BLaER1 treated with 17β-estradiol and CSF1 and Interleukin-3, amounts not matched to agents 10 nM and 100 nM (cell line): ENCODE measurements around the gene PLEKHM3.

ENCODE experiments used
- H3K27ac ChIP-seq, 11 experiments: shearing (Covaris generic); formaldehyde crosslinking; 2 replicates each; pipeline ENCODE4 v1.8.1; 2022
- H3K27me3 ChIP-seq, 11 experiments: shearing (Covaris generic); formaldehyde crosslinking; 2 replicates each; pipeline ENCODE4 v1.8.1; 2022
- H3K36me3 ChIP-seq, 11 experiments: shearing (Covaris generic); formaldehyde crosslinking; 2 replicates each; pipeline ENCODE4 v1.8.1; 2022
- H3K4me1 ChIP-seq, 10 experiments: shearing (Covaris generic); formaldehyde crosslinking; 2 replicates each; pipeline ENCODE4 v1.8.1; 2022
- H3K4me2 ChIP-seq, 11 experiments: shearing (Covaris generic); formaldehyde crosslinking; 2 replicates each; pipeline ENCODE4 v1.8.1; 2022
- H3K4me3 ChIP-seq, 10 experiments: shearing (Covaris generic); formaldehyde crosslinking; 2 replicates each; pipeline ENCODE4 v1.8.1; 2022
- H3K9ac ChIP-seq, 11 experiments: shearing (Covaris generic); formaldehyde crosslinking; 2 replicates each; pipeline ENCODE4 v1.8.1; 2022
- H3K9me3 ChIP-seq, 11 experiments: shearing (Covaris generic); formaldehyde crosslinking; replicated peaks in 1 of 11; 2 replicates each; pipeline ENCODE4 v1.8.1; 2022
- H4K20me1 ChIP-seq, 11 experiments: shearing (Covaris generic); formaldehyde crosslinking; 2 replicates each; pipeline ENCODE4 v1.8.1; 2022
- Cebpa-rat ChIP-seq, 11 experiments: shearing (Covaris generic); IDR thresholded peaks; 2 replicates each; pipeline ENCODE4 v1.8.1; 2022

PLEKHM3 gene

DNA sequence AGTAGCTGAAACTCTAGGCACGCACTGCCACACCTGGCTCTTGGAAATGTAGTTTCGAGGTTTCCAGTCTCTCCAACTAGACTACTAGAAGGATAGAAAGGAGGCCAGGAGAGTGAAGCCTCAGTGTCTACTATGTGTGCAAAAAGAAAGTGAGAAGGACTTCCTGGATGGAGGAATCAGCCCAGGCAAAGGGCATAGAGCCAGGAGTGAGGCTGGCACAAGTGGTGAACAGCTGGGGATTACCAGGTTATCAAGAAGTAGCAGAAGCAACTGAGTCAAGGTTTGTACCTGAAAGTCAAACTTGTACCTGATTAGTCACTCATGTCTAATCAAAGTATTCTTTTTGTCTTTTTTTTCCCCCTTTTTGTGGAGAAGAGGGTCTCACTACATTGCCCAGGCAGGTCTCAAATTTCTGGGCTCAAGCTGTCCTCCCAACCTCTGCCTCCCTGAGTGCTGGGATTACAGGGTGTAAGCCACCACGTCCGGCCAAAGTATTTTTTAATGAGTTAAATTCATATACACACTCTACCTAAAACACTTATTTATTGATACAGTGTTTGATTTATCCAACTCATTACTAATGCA, 246.9 kb downstream of the PLEKHM3 start:
- Histone ChIP-seq H4K20me1 (no peaks in the 10 kb centered on the region), H3K4me2 (no peak overlapping the region), H3K4me3 (no peak overlapping the region), H3K27me3 (no peaks in the 10 kb centered on the region), H3K9me3 (no peaks in the 10 kb centered on the region), H3K9ac (no peak overlapping the region), H3K27ac (no peak overlapping the region), H3K36me3 (no peaks in the 10 kb centered on the region), H3K4me1 (peaks cover 0 to 21% (median 0%) of the 10 kb centered on the region in 10 experiments; a peak in 5 of 20 replicates)
- no peak for TF ChIP-seq Cebpa-rat (IDR thresholded peaks at IDR 0.05)

DNA sequence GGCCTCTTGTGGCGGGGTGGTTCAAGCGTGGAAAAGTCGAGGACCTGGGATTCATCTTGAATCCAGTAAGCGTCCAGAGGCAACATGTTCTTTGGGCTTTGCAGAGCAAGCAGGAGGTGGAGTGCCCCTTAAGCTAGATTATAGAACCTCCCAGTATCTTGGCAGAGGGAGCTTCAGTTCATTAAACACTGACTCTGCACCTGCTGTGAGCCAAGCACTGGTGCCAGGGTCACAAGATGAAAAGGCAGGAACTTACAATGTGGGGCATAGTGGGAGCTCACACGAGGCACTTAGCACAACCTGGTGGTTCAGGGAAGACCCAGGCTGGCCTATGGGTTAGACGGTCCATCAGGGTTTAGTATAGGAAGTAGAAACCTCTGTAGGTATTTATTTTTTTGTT, 248.2 kb downstream of the PLEKHM3 start:
- H4K20me1 ChIP-seq = no peaks in the 10 kb centered on the region
- no peaks in the 10 kb centered on the region for H3K9me3 ChIP-seq
- H3K27ac ChIP-seq = no peak overlapping the region
- no peak overlapping the region for H3K4me3 ChIP-seq
- H3K27me3 ChIP-seq = no peaks in the 10 kb centered on the region
- no peak overlapping the region for H3K4me2 ChIP-seq
- TF ChIP-seq Cebpa-rat (IDR thresholded peaks at IDR 0.05) = no peak
- H3K36me3 ChIP-seq = no peaks in the 10 kb centered on the region
- peaks cover 0 to 17% (median 0%) of the 10 kb centered on the region in 10 experiments; a peak in 3 of 20 replicates for H3K4me1 ChIP-seq
- H3K9ac ChIP-seq = no peak overlapping the region

DNA sequence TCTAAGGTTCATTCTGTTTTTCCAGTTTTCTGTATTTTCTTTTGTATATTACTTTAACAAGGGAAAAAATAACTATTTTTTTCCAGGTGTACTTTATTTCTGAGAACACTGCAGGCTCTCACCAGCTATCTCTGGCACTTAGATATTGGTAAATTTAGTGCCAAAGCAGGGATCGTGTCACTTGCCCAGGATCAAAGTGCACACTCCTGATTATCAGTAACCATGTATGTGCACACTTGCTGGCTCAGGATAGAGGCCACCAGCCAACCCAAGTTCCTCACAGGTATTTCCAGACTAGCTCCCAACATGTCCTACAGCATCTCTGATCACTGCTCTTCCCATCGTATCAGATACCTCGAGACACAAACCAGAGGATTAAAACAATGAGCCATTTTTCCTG, 249.9 kb downstream of the PLEKHM3 start:
- Histone ChIP-seq H3K9ac (no peak overlapping the region), H3K4me2 (no peak overlapping the region), H3K4me3 (no peak overlapping the region), H3K27ac (no peak overlapping the region), H3K27me3 (no peaks in the 10 kb centered on the region), H3K36me3 (no peaks in the 10 kb centered on the region), H3K4me1 (peaks cover 0 to 26% (median 4%) of the 10 kb centered on the region in 10 experiments; a peak in 9 of 20 replicates), H3K9me3 (no peaks in the 10 kb centered on the region), H4K20me1 (no peaks in the 10 kb centered on the region)
- TF ChIP-seq Cebpa-rat (IDR thresholded peaks at IDR 0.05) = no peak

DNA sequence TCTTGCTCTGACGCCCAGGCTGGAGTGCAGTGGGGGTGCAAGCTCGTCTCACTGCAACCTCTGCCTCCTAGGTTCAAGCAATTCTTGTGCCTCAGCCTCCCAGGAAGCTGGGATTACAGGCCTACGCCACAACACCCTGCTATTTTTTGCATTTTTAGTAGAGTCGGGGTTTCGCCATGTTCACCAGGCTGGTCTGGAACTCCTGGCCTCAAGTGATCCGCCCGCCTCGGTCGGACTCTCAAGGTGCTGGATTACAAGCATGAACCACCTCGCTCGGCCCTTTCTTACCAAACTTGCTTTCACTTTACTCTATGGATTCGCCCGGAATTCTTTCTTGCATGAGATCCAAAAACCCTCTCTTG, 252.5 kb downstream of the PLEKHM3 start:
- no peak overlapping the region for H3K9ac ChIP-seq
- H3K9me3 ChIP-seq = 0 out of 22 replicates have a peak, but pooled peaks cover 0 to 1% (median 0%) of the 10 kb centered on the region in 11 experiments
- peaks cover 0 to 6% (median 0%) of the 10 kb centered on the region in 11 experiments; a peak in 7 of 22 replicates for H3K36me3 ChIP-seq
- no peak overlapping the region; a peak in 1 of 22 replicates for H3K27ac ChIP-seq
- TF ChIP-seq Cebpa-rat (IDR thresholded peaks at IDR 0.05) = no peak
- H4K20me1 ChIP-seq = peaks cover 0 to 10% (median 6%) of the 10 kb centered on the region in 11 experiments; a peak in 13 of 22 replicates
- no peak overlapping the region; a peak in 1 of 22 replicates for H3K4me2 ChIP-seq
- H3K4me1 ChIP-seq = peaks cover 13 to 33% (median 16%) of the 10 kb centered on the region in 10 experiments
- no peak overlapping the region for H3K4me3 ChIP-seq
- H3K27me3 ChIP-seq = peaks cover 0 to 14% (median 11%) of the 10 kb centered on the region in 11 experiments; a peak in 16 of 22 replicates

DNA sequence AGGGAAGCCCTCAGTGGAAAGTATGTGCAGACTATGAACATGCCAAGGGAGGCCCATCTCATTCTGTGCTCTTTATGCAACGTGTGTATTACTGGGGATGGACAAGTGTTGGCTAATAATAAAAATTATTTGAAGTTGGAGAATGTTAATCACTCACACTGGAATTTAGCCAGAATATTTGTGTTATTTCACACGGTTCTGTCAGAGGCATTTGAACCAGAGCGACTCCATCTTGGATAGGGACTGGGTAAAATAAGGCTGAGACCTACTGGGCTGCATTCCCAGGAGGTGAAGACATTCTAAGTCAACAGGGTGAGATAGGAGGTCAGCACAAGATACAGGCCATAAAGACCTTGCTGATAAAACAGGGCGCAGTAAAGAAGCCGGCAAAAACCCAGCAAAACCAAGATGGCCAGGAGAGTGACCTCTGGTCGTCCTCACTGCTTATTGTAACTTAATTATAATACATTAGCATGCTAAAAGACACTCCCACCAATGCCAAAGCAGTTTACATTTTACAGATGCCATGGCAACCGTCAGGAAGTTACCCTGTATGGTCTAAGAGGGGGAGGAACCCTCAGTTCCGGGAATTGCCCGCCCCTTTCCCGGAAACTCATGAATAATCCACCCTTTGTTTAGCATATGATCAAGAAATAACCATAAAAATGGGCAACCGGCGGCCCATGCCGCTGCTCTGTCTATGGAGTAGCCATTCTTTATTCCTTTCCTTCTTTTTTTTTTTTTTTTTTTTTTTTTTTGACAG, 253.1 kb downstream of the PLEKHM3 start:
- Histone ChIP-seq H3K9ac (no peak overlapping the region), H3K4me1 (peaks cover 15 to 39% (median 19%) of the 10 kb centered on the region in 10 experiments), H3K9me3 (peaks cover 0 to 6% (median 0%) of the 10 kb centered on the region in 11 experiments; a peak in 1 of 22 replicates), H4K20me1 (peaks cover 0 to 16% (median 6%) of the 10 kb centered on the region in 11 experiments; a peak in 13 of 22 replicates), H3K27me3 (peaks cover 0 to 18% (median 13%) of the 10 kb centered on the region in 11 experiments; a peak in 16 of 22 replicates), H3K36me3 (peaks cover 0 to 12% (median 5%) of the 10 kb centered on the region in 11 experiments; a peak in 12 of 22 replicates), H3K27ac (peak overlapping the region in 1 of 11 experiments; percentile 21; a peak in 2 of 22 replicates), H3K4me3 (no peak overlapping the region), H3K4me2 (peak overlapping the region in 2 of 11 experiments; percentile 7 to 80; a peak in 1 of 22 replicates)
- no peak for TF ChIP-seq Cebpa-rat (IDR thresholded peaks at IDR 0.05)

DNA sequence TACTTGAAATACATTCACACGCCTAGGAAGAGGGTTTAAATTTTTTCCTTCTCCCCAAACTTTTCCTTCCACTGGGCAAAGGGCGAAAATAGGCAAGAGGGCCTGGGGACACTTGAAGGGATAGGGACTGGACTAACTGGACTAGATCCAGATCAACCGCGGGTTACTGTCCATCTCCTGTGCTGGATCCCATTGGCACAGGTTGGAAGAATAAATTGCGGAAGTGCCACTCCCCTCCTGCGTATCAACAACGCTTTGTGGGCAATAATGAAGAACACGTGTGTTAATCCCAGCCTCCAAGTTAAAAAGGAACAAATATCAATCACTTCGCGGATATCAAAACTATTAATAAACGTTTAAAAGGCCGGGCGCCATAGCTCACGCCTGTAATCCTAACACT, 253.9 kb downstream of the PLEKHM3 start:
- no peak; a peak in 1 of 22 replicates for TF ChIP-seq Cebpa-rat (IDR thresholded peaks at IDR 0.05)
- Histone ChIP-seq H3K9me3 (peaks cover 0 to 6% (median 0%) of the 10 kb centered on the region in 11 experiments; a peak in 1 of 22 replicates), H3K4me3 (no peak overlapping the region), H3K27me3 (peaks cover 0 to 18% (median 13%) of the 10 kb centered on the region in 11 experiments; a peak in 16 of 22 replicates), H3K36me3 (peaks cover 0 to 20% (median 10%) of the 10 kb centered on the region in 11 experiments; a peak in 14 of 22 replicates), H3K27ac (no peak overlapping the region), H3K9ac (no peak overlapping the region), H4K20me1 (peaks cover 0 to 24% (median 6%) of the 10 kb centered on the region in 11 experiments; a peak in 13 of 22 replicates), H3K4me2 (peak overlapping the region in 3 of 11 experiments; percentile 80 to 96 (median 88); a peak in 5 of 22 replicates), H3K4me1 (peaks cover 15 to 47% (median 19%) of the 10 kb centered on the region in 10 experiments)
